C4-2B (cell line): ENCODE results near the gene PLPP2.

Source experiments
- ZFX ChIP-seq: fragments of 450-650 bp; IDR thresholded peaks from 2 replicates; pipeline ENCODE4 v1.6.1; 2017
- TF ChIP-seq, protein P1 (sequence below): fragments of 450-650 bp; conservative IDR thresholded peaks from 2 replicates; pipeline ENCODE4 v1.5.1; 2017; ENCODE audit warnings: mild to moderate bottlenecking

DNA sequence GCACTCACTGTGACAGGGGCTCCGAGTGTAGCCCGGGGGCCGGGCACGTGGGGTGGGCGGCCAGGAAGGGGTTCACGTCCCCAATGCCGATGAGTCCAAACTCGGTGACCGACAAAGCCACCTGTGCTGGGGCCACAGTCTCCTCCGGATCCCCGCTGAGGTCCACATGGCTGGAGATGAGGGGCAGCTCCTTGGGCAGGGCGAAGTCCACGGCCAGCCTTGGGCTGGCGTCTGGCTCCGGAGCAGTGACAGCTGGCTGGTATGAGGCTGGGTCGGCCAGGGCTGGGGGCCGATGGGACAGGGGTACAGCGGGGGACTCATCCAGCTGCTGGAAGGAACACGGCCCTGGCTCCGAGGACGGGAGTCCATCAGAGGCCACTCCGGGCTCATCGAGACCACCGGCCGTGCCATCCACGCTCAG lies 15.9 kb upstream of the PLPP2 start:
- TF ChIP-seq, protein P1, sequence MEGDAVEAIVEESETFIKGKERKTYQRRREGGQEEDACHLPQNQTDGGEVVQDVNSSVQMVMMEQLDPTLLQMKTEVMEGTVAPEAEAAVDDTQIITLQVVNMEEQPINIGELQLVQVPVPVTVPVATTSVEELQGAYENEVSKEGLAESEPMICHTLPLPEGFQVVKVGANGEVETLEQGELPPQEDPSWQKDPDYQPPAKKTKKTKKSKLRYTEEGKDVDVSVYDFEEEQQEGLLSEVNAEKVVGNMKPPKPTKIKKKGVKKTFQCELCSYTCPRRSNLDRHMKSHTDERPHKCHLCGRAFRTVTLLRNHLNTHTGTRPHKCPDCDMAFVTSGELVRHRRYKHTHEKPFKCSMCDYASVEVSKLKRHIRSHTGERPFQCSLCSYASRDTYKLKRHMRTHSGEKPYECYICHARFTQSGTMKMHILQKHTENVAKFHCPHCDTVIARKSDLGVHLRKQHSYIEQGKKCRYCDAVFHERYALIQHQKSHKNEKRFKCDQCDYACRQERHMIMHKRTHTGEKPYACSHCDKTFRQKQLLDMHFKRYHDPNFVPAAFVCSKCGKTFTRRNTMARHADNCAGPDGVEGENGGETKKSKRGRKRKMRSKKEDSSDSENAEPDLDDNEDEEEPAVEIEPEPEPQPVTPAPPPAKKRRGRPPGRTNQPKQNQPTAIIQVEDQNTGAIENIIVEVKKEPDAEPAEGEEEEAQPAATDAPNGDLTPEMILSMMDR = no peak
- TF ChIP-seq ZFX = no peak
